T-helper 2 cell treated with Interferon-gamma antibody and Interleukin-4, amounts not matched to agents 5 μg/mL and 100 μg/mL, for 36 hours (primary cell): ENCODE results near the gene ABCA7.
A peak's percentile ranks its signal among the peaks of the same experiment; 100 is the strongest.

Experiments
- DNase-seq: peaks from one replicate; pipeline ENCODE4 v3.0.0; 2021; ENCODE audit warnings: low spot score
- H3K27ac Mint-ChIP-seq: one replicate; pipeline ENCODE4 v1.8.0; 2021; ENCODE audit warnings: mild to moderate bottlenecking, mixed read lengths
- H3K27me3 Mint-ChIP-seq: one replicate; pipeline ENCODE4 v1.8.0; 2021; ENCODE audit warnings: low read depth, mixed read lengths
- H3K36me3 Mint-ChIP-seq: one replicate; pipeline ENCODE4 v1.8.0; 2021; ENCODE audit warnings: low read depth, mixed read lengths
- H3K4me1 Mint-ChIP-seq: one replicate; pipeline ENCODE4 v1.8.0; 2021; ENCODE audit warnings: low read depth, mixed read lengths
- H3K4me3 Mint-ChIP-seq: one replicate; pipeline ENCODE4 v1.8.0; 2022; ENCODE audit warnings: mild to moderate bottlenecking, moderate library complexity, mixed read lengths
- H3K9me3 Mint-ChIP-seq: one replicate; pipeline ENCODE4 v1.8.0; 2021; ENCODE audit warnings: mixed read lengths

The ABCA7 gene

DNA sequence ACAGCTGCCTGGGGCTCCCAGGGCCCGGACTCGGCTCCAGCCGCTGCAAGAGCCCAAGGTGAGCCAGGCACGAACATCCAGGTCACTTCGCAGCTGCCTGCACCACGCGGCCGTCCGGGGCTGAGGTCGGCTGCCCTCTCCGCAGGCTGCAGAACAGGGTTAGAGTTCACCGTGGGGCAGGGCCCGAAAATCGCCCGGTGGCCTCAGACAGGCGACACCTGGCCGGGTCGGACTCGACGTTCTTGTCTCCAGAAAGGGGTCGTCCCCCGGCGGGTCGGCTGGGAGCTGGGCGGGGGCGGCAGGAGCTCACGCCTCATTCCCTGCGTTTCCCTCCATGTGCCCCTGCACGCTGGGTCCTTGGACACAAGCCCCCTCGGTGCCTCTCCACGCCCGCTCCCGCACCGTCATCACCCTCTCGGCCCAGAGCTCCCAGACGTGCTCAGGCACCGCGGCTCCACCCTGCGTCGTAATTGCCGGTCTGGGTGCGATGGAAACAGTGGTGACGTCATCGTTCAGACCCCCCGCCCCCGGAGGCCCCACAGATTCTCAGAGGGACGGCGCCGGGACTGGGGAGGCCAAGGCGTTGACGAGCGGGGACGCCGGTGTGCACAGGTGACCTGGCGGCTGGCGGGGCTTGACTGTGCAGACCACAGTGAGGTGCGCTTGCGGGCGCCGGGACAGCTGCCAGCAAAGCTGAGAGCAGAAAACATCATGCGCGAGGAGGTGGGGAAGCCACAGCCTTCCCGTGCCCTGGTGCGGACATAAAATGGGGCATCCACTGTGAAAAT lies 43.7 kb upstream of the ABCA7 start:
- peaks cover 31% of the 10 kb centered on the region for H3K27me3 Mint-ChIP-seq
- H3K4me1 Mint-ChIP-seq = peaks cover 7% of the 10 kb centered on the region
- no peaks in the 10 kb centered on the region for H3K9me3 Mint-ChIP-seq
- DNase-seq = peak; percentile 60
- peak overlapping the region; percentile 62 for H3K27ac Mint-ChIP-seq
- H3K4me3 Mint-ChIP-seq = peak overlapping the region; percentile 36
- H3K36me3 Mint-ChIP-seq = peaks cover 5% of the 10 kb centered on the region

DNA sequence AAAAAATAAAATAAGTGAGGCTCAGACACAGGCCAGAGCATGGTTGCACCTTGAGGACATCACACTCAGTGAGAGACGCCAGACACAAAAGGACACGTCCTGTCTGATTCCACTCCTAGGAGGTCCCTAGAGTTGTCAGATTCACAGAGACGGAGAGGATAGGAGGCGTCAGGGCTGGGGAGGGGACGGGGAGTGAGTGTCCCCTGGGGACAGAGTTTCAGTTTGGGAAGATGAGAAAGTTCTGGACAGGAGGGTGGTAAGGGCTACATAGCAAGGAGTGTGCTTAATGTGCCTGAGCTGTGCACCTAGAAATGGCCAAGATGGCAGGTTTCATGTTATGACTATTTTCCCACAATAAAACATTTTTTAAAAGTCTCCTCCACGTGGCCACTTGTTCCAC lies 41.8 kb upstream of the ABCA7 start:
- Mint-ChIP-seq H3K4me3 (no peak overlapping the region), H3K27me3 (peaks cover 35% of the 10 kb centered on the region), H3K4me1 (peaks cover 7% of the 10 kb centered on the region), H3K9me3 (no peaks in the 10 kb centered on the region), H3K36me3 (peaks cover 2% of the 10 kb centered on the region), H3K27ac (peak overlapping the region; percentile 31)
- no peak for DNase-seq

GRCh38 chr19:999379-999719 lies 40.6 kb upstream of the ABCA7 start:
- no peaks in the 10 kb centered on the region for H3K9me3 Mint-ChIP-seq
- H3K27me3 Mint-ChIP-seq = peaks cover 35% of the 10 kb centered on the region
- H3K4me1 Mint-ChIP-seq = peaks cover 7% of the 10 kb centered on the region
- no peak for DNase-seq
- H3K36me3 Mint-ChIP-seq = no peaks in the 10 kb centered on the region
- H3K4me3 Mint-ChIP-seq = peak overlapping the region; percentile 29
- peak overlapping the region; percentile 28 for H3K27ac Mint-ChIP-seq

DNA sequence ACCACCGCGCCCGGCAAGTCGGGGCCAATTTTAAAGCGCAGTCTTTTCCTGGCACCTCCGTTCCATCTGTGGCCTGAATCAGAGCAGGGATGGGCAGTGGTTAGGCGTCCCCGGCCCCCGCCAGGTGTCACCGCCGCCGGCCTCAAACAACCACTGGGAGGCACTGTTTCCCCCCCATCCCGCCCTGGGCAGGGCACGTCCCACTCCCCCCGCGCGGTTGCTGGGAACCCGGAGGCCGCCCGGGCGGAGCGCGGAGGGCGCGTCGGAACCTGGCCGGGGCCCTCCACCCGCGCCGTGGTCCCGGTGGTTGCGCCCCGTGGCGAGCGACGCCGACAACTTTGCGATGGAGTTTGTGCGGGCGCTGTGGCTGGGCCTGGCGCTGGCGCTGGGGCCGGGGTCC lies 39.8 kb upstream of the ABCA7 start, which contains the start of gene GRIN3B:
TSS of gene GRIN3B (plus strand) at position 325 of the 400 bp plus-strand sequence. CDS start at position 344, 19 bp downstream.
- no peaks in the 10 kb centered on the region for H3K9me3 Mint-ChIP-seq
- peaks cover 35% of the 10 kb centered on the region for H3K27me3 Mint-ChIP-seq
- no peaks in the 10 kb centered on the region for H3K36me3 Mint-ChIP-seq
- DNase-seq = peak; percentile 54
- H3K27ac Mint-ChIP-seq = peak within 1 kb of the TSS; percentile 28
- H3K4me1 Mint-ChIP-seq = peaks cover 7% of the 10 kb centered on the region
- H3K4me3 Mint-ChIP-seq = peak within 1 kb of the TSS; percentile 48

- Mint-ChIP-seq H3K4me3 (peak overlapping the region; percentile 48), H3K27ac (no peak overlapping the region), H3K9me3 (no peaks in the 10 kb centered on the region), H3K27me3 (peaks cover 35% of the 10 kb centered on the region), H3K36me3 (no peaks in the 10 kb centered on the region), H3K4me1 (peaks cover 7% of the 10 kb centered on the region)
- no peak for DNase-seq
Observed at GRCh38 chr19:1000591-1001537, 39.0 kb upstream of the ABCA7 start.

- Mint-ChIP-seq H3K4me3 (no peak overlapping the region), H3K36me3 (no peaks in the 10 kb centered on the region)
Observed at GRCh38 chr19:1001538-1002166, 38.3 kb upstream of the ABCA7 start.

DNA sequence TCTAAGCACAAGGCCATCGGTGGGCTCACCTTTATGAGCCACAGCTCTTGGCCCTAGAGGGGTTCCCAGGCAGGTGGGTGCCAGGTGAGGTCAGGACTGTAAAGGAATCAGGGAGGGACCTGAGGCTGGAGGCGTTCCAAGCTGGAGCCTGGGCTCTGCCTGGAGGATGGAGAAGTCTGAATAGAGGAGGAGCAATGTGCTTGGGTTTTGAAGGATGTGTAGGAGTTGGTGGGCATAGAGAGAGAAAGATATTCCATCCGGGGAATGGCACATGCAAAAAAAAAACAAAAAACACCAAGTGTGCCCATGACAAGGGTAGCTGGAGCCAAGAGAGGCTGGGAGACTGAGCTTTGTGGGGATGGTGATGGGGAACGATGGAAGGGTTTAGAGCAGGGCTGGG lies 37.3 kb upstream of the ABCA7 start:
- H3K9me3 Mint-ChIP-seq = no peaks in the 10 kb centered on the region
- H3K4me3 Mint-ChIP-seq = no peak overlapping the region
- no peak overlapping the region for H3K27ac Mint-ChIP-seq
- peaks cover 2% of the 10 kb centered on the region for H3K4me1 Mint-ChIP-seq
- H3K36me3 Mint-ChIP-seq = no peaks in the 10 kb centered on the region
- DNase-seq = no peak
- peaks cover 26% of the 10 kb centered on the region for H3K27me3 Mint-ChIP-seq

More at GRCh38 chr19:1001538-1002166, 38.3 kb upstream of the ABCA7 start:
- peak; percentile 63 for DNase-seq
- peaks cover 30% of the 10 kb centered on the region for H3K27me3 Mint-ChIP-seq
- no peaks in the 10 kb centered on the region for H3K9me3 Mint-ChIP-seq
- no peak overlapping the region for H3K27ac Mint-ChIP-seq
- peaks cover 3% of the 10 kb centered on the region for H3K4me1 Mint-ChIP-seq

DNA sequence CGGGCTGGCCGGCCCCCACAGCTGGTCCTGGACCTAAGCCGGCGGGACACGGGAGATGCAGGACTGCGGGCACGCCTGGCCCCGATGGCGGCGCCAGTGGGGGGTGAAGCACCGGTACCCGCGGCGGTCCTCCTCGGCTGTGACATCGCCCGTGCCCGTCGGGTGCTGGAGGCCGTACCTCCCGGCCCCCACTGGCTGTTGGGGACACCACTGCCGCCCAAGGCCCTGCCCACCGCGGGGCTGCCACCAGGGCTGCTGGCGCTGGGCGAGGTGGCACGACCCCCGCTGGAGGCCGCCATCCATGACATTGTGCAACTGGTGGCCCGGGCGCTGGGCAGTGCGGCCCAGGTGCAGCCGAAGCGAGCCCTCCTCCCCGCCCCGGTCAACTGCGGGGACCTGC lies 36.6 kb upstream of the ABCA7 start:
- Mint-ChIP-seq H3K27me3 (peaks cover 19% of the 10 kb centered on the region), H3K4me3 (no peak overlapping the region), H3K4me1 (no peaks in the 10 kb centered on the region), H3K36me3 (peaks cover under 1% of the 10 kb centered on the region), H3K27ac (no peak overlapping the region), H3K9me3 (no peaks in the 10 kb centered on the region)
- DNase-seq = no peak

DNA sequence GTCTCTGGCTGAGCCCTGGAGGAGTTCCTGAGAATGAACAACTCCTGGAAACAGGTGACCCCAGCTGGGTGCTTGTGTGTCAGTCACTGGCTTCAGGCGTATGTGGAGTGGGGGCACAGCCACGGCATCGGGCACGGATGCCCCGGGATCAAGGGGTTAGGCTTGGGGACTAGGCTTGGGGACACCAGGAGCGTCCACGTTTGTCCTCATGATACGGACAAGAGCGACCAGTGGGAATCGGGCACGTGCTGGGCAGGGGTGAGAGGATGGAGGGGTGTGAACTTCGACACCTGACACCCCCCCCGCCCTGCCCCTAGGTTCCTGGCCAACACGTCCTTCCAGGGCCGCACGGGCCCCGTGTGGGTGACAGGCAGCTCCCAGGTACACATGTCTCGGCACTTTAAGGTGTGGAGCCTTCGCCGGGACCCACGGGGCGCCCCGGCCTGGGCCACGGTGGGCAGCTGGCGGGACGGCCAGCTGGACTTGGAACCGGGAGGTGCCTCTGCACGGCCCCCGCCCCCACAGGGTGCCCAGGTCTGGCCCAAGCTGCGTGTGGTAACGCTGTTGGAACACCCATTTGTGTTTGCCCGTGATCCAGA lies 35.6 kb upstream of the ABCA7 start:
- no peaks in the 10 kb centered on the region for H3K4me1 Mint-ChIP-seq
- H3K27ac Mint-ChIP-seq = no peak overlapping the region
- peaks cover 2% of the 10 kb centered on the region for H3K36me3 Mint-ChIP-seq

GRCh38 chr19:1004803-1005664 lies 34.9 kb upstream of the ABCA7 start:
- no peaks in the 10 kb centered on the region for H3K9me3 Mint-ChIP-seq
- DNase-seq = no peak
- peaks cover 2% of the 10 kb centered on the region for H3K36me3 Mint-ChIP-seq
- no peaks in the 10 kb centered on the region for H3K4me1 Mint-ChIP-seq
- H3K4me3 Mint-ChIP-seq = no peak overlapping the region
- H3K27me3 Mint-ChIP-seq = peaks cover 7% of the 10 kb centered on the region
- H3K27ac Mint-ChIP-seq = no peak overlapping the region

More for the DNA sequence above, 35.6 kb upstream of the ABCA7 start:
- Mint-ChIP-seq H3K9me3 (no peaks in the 10 kb centered on the region), H3K4me3 (no peak overlapping the region), H3K27me3 (peaks cover 12% of the 10 kb centered on the region)
- no peak for DNase-seq

- Mint-ChIP-seq H3K27ac (no peak overlapping the region), H3K4me3 (no peak overlapping the region), H3K4me1 (no peaks in the 10 kb centered on the region), H3K27me3 (peaks cover 3% of the 10 kb centered on the region), H3K36me3 (peaks cover 3% of the 10 kb centered on the region), H3K9me3 (no peaks in the 10 kb centered on the region)
- no peak for DNase-seq
Observed at GRCh38 chr19:1006711-1007398, 33.1 kb upstream of the ABCA7 start.

GRCh38 chr19:1007399-1008251 lies 32.3 kb upstream of the ABCA7 start:
- no peaks in the 10 kb centered on the region for H3K9me3 Mint-ChIP-seq
- DNase-seq = no peak
- no peaks in the 10 kb centered on the region for H3K4me1 Mint-ChIP-seq
- peaks cover 1% of the 10 kb centered on the region for H3K27me3 Mint-ChIP-seq
- H3K27ac Mint-ChIP-seq = no peak overlapping the region
- no peak overlapping the region for H3K4me3 Mint-ChIP-seq
- H3K36me3 Mint-ChIP-seq = peaks cover 3% of the 10 kb centered on the region
